Smooth muscle cell of the pulmonary artery (primary cell): ENCODE results near the gene PPP1R14C. TPM values are rescaled to one million over a fixed set of nuclear protein-coding genes. Genes with fewer than 3 reads are reported as not detected.

ENCODE experiments used
- total RNA-seq: library from RNA; depleted of rRNA; stranded (reverse); fragments of >200 nt; gene quantifications from 2 replicates; pipeline ENCODE4 v1.2.3, GENCODE V29; 2014

The PPP1R14C gene
- 2.1 and 7.4 TPM in 2 replicates for total RNA-seq

GRCh38 chr6:150142670-150143515 lies at the start of gene PPP1R14C:
PPP1R14C (plus strand) TSS chr6:150143044; CDS start chr6:150143193, 149 bp downstream.

Other genes starting within 250 kb of the PPP1R14C start
- gene RAET1E, start 244.9 kb upstream of the PPP1R14C start, total RNA-seq = 0.17 and 0.26 TPM in 2 replicates
- 1.6 and 1.7 TPM in 2 replicates for gene RAET1G, start 219.9 kb upstream of the PPP1R14C start, total RNA-seq
- 4.9 and 14.9 TPM in 2 replicates for gene ULBP2, start 201.0 kb upstream of the PPP1R14C start, total RNA-seq
- gene ULBP1, start 179.1 kb upstream of the PPP1R14C start, total RNA-seq = 0.07 and 0.17 TPM in 2 replicates
- not detected in 2 replicates for gene RAET1L, start 117.5 kb upstream of the PPP1R14C start, total RNA-seq
- 5.1 and 12.5 TPM in 2 replicates for gene ULBP3, start 73.9 kb upstream of the PPP1R14C start, total RNA-seq
- under 0.01 TPM in 1 of 2 replicates, not detected in the other for gene IYD, start 226.0 kb downstream of the PPP1R14C start, total RNA-seq